Dermis microvascular lymphatic vessel endothelial cell (primary cell): ENCODE data around the gene CACNA2D4. TPM values are rescaled to one million over a fixed set of nuclear protein-coding genes. Genes with fewer than 3 reads are reported as not detected.
A peak's percentile ranks its signal among the peaks of the same experiment; 100 is the strongest.

ENCODE experiments used
- DNase-seq, 2 donors: peaks; one replicate each; pipeline versions ENCODE4 v3.0.0 to v3.0.0-alpha.2; 2010; ENCODE audit warnings: low read depth in 2 of 2
- total RNA-seq: library from RNA; depleted of rRNA; stranded (reverse); fragments of >200 nt; gene quantifications from 2 replicates; pipeline ENCODE4 v1.2.1, GENCODE V29; 2014

CACNA2D4 gene
- total RNA-seq, 1 donor from 2014 or later, result 0.26 TPM

DNA sequence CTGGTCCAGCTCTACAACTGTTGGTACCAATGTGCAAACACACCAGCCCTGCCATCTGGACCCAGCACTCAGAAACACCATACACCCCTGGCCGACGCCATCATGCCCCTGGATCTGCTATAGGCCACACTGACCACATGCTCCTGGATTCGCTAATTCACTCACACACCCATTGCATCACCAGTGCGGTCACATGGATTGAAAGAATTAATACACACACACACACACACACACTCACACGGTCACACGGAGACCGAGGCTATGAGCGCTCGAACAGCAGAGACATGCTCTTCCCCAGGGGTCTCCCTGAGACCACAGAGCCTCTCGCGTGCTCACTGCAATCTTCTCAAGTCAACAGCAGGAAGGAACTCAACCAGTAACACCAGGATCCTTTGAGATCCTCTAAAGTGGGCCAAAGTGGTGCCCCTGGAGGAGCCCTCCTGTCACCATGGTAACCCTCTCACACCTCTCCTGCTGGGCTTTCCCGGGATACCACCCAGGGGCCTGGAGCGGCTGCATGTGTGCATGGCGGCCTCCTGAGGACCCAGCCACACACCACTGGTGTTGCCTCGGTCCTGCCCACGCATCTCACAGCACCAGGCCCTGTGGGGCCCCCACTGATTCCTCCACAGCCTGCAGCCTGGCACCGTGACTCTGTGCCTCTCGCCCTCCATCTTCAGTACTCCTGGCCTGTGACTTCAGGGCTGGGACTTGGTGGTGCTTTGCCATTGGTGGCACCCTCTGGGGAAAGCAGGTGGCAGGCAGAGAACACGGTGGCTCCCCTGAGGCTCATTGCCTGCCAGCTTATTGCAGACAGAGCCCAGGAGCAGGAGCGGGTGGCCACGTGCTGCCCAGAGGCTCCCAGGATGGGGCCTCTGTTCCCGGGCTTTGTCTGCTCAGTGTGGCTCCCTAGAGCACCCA lies 83.0 kb downstream of the CACNA2D4 start:
- DNase-seq, result no peak

DNA sequence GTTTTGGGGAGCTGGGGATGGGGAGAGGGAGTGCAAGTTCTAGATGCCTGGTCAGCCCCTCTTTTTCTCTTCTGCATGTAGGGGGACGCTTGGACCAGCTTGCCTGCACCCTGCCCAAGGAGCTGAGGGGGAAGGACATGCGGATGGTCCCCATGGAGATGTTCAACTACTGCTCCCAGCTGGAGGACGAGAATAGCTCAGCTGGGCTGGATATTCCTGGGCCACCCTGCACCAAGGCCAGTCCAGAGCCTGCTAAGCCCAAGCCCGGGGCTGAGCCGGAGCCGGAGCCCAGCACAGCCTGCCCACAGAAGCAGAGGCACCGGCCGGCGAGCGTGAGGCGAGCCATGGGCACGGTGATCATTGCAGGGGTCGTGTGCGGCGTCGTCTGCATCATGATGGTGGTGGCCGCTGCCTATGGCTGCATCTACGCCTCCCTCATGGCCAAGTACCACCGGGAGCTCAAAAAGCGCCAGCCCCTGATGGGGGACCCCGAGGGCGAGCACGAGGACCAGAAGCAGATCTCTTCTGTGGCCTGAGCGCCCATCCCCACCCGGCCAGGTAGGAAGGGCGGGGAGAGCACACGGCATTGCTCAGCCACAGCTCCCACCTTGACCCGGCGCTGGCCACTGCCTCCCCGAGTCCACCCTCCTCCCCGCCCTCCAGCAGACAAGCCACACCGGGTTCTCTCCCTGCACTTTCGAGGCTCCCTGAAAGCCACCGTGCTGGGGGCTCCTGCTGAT lies 84.1 kb downstream of the CACNA2D4 start:
- DNase-seq, result no peak

DNA sequence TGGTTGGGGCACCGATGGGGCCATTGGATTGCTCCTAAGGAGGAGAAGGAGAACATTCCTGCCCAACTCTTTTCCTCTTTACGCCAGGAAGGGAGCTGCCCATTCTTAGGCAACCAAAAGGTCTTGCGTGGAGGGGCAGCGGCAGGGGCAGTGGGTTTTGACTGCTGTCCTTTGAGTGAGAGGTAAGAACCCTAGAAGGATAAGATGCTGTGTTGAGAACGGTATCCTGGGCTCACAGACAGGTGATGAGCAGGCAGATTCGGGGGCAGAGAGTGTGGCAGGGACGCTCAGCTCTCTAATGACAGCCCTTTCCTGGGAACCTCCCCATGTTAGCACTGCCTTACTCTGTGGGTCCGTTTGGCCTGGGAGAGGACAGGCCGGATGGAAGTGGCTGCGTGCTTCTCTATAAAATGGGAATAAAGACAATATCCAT lies 84.8 kb downstream of the CACNA2D4 start:
- no peak for DNase-seq

DNA sequence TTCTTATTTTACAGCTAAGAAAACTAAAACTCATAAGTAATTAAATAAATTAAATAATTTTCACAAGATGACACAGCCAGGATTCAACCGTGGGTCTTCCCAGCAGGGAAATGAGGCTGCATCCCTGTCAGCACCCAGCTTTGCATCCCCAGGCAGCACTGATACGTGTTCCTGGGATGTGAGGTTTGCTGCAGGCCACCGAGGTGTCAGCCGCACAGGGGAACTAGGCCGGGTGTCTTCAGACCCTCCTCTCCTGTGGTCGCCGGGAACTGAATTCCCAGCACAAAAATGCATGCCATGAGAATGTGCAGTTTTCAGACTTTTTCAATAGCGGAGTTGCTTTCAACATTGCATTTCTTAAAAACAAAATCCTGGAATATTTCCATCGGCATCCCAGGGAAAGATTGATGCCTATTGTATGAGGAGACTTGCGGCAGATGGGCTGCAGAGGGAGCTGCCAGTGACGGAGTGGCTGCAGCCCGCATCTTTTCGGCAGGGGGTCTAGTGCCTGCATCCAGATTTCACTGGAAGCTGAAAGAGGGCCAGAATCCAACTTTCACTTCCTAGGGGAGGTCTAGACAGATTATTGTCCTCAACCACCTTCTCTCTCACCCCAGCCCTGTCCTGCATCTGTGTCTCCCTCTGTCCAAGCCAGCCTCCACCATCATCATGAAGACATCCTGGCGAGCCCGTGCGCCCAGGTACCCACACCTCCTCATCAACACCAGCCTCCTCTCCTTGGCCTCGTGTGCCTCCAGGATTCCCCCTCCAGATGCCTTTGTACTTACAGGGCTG lies 85.5 kb downstream of the CACNA2D4 start:
- no peak for DNase-seq

DNA sequence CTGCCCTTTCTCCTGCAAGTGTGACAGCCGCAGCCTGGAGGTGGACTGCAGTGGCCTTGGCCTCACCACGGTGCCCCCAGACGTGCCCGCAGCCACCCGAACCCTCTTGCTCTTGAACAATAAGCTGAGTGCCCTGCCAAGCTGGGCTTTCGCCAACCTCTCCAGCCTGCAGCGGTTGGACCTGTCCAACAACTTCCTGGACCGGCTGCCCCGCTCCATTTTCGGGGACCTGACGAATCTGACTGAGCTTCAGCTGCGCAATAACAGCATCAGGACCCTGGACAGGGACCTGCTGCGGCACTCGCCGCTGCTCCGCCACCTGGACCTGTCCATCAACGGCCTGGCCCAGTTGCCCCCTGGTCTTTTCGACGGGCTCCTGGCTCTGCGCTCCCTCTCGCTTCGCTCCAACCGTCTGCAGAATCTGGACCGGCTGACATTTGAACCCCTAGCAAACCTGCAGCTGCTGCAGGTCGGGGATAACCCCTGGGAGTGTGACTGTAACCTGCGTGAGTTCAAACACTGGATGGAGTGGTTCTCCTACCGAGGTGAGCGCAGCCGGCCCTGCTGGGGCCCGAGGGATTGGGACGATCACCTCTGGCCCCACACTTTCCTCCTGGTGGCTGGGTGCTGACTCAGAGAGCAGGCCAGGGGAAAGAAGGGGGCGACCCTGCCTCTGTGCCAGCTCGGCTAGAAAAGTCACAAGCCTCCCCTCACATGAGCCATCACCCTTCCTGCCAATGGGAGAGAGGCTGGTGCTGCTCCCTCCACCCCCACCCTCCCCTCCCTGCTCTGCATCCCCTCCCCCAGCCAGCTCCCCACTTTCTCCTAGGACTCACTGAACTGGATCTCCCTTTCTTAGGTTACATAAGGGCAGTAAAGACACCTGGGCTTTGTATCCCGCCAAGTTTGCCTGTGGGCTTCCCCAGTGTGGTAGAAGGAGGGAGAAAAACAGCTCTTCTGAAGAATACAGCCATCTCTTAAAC lies 87.2 kb downstream of the CACNA2D4 start:
- peak; percentile 42 to 72 for DNase-seq

DNA sequence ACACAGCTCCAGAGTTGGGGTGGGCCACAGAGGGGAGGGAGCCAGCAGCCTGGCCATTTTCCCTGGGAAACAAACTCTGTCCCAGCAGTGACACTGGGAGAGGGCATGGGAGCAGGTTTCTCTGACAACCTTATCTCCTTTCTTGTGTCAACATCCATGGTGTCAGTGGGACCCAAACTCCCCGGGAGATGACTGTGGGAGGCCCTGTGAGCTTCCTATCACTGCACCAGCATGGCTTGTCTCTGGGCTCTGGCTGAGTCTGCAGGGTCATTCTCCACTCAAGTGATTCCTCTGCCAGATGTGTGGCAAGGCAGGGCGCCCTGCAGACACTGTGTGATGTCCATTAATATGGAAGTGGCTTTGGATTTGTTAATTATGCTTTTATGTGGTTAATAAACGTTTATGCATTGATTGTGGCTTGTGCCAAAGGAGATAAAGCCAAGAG lies 88.0 kb downstream of the CACNA2D4 start:
- no peak for DNase-seq

DNA sequence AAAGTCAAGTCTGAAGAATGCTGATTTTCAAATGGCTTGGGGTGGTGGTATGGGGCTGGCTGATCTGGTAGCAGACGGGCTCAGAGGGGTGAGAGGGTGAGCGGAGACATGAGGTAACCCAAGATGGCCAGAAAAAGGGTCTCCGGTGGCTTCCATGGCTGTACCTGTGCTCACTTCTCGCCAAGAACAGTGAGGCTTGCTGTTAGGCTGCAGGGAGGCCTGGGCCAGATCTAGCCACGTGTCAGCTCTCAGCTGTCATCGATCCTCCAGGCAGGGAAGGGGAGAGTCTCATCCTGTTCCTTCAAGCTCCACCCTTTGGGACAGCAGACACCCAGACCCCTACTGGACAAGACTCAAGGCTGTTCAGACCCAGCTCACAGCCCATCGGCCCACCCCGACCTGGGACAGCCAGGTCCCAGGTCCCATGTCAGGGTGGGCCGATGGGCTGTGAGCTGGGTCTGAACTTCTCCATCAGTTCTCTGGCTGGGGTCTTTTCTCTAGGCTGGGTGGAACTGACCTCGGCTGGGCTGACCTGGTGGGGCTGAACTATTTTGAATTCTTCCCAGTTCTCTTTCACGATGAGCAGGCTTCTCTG lies 89.0 kb downstream of the CACNA2D4 start:
- no peak for DNase-seq

DNA sequence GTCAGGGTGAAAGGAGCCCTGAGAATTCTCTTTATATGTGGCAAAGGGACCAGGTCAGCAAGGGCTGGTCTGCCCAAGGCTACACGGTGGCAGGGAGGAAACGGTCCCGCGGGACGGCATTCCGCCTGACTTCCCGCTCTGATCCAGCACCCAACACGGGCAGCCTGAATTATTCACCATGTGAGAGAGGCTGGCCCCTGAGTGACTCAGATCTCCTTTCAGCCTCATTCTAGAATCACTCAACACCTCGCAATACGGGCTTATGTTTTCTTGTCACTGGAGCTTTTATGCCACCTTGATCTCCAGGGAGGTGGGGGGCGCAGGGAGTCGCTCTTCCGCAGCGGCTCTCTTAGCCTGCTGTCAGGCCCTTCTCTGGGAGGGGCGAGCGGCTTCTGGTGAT lies 89.6 kb downstream of the CACNA2D4 start:
- no peak for DNase-seq

DNA sequence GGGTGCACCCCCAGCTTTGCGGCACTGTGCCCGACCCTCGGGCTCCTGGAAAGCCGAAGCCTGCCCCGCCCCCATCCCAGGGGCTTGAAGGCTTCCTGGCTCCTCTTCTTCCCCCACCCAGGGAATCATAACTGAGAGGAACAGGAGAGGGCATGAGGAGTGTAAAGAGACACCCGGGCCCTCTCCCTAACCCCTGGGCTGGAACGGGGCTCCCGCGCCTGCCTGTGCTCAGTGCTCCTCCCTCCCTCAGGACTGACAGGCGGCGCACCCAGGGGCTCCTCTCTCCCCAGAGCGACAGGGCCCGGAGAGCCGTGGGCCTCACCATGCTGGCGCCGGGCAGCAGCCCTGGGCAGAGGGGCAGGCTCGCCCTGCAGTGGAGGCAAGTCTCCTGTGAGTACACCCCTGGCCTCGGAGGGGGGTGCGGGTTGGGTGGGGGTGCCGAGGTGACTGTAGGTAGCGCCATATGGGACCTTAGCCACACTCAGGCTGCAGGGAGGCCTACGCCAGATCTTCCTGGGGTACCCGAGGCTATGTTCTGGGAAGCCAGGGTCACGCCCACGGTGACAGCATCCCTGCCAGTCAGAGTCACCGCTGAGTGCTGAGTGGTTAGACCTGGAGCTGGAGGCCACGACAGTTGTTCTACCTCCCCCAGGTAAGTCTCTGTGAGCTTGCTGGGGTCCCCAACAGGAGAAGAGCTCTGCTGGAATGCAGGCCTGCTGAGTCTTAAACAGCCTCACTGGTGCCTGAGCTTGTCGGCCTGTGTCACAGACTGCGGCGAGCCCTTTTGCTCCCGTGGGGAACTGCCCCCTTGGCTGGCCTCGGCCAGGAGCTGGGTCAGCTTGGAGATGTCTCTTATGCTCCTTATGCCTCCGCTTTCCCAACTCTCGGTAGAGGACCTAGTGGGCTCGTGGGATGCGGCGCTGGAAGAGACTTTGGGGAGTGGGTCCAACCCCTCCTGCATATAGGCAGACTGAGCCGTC lies 90.3 kb downstream of the CACNA2D4 start:
- no peak for DNase-seq

DNA sequence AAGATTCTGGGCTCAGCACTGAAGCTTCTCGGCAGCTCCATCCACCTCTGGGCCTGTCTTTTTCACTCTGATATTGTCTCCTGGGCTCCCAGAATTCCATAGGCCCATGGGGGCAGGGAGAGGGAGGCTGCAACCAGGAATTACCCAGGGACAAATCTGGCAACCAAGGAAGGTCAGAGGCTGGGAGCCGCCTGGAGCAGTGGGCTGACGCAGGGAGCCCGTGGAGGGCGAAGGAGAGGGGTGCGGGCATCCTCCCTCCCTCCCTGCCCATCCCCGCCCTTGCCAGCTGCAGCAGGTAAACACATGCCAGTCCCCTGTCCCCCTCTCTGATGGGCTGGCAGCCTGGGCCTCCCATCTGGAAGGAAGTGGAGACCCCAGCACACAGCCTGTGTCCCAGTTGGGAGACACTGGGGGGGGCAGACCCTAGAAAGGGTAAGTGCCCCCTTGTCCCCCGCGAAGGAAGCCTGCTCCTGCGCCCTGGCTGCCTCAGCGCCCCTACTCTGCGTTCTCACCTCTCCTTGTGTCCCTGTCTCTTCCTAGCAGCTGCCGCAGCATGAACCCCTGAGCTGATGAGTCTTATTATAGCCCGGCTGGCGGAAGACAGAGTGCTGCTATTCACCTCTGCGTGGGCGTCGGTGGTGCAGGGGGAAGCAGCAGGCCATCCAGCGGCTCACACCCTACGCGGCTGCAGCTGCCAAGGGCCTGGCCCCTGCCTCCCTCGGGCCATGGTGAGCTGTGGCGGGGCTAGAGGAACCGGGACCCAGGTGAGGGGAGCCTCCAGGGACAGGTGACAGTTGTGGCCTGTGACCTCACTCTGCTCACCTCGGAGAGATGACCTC lies 91.4 kb downstream of the CACNA2D4 start:
- no peak for DNase-seq

DNA sequence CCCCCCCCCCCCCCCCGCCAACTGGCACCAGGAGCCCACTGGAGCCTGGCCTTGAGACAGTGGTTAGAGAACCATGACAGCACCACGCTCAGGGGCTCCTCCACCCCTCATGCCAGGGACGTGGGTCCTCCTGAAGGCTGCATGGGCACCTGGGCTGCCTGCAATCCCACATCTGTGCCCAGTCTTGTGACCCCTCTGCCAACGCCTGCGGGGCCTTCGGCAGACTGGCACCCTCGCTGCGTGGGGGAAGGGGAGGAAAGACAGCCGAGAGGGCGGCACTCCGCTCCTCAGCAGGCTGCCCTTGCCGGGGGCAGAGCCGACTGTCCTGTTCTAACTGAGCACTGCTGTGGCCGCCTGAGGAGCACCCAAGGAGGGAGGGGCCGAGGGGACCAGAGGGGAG lies 92.1 kb downstream of the CACNA2D4 start:
- DNase-seq, result no peak

DNA sequence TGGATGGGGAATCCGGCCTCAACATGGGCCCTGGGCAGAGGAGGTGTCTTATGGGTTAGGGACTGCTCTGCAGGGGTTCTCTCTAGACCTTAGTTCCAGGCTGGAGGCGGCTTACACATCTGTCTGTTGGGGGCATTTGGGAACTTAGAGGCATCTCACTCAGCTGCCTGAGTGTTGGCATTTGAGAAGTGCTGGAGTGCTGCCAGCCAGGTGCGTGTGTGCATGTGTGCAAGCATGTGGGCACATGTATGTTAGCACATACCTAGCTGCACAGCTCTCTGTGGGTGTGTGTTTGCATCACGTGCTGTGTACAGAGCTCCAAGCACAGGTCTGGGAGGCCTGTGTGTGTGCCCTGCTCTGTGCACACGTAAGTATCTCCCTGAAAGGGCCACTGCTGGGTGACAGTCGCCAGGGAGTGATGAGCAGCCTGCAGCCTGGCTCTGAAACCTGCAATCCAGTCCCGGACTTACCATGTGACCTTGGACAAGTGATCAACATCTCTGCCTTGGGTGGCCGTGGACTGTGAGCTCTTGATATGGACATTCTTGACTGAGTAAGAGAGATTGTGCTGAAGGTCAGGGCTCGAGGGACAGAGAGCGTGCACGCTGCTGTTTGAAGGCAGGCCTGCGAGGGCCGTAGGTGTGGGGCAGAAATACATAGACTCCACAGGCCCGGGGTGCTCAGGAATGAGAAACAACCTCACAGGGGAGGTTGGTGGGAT lies 92.9 kb downstream of the CACNA2D4 start:
- DNase-seq, result no peak

DNA sequence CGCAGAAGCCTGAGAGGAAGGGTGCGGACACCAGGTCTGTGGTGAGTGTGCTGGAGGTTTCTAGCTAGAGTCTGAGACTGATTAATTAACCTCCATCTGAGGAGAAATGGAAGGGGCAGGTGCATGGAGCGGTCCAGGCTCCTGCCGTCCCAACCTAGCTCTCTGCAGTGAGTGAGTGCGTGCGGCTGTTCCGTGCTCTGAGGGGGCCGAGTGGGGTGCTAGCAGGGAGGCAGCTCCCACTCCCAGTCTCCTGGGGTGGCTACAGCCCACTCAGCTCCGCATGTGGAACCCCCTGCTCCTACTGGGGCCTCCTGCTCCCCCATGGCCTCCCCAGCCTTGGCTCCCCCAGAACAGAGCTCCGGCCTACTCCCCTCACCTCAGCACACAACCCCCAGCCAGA lies 95.2 kb downstream of the CACNA2D4 start:
- no peak for DNase-seq

DNA sequence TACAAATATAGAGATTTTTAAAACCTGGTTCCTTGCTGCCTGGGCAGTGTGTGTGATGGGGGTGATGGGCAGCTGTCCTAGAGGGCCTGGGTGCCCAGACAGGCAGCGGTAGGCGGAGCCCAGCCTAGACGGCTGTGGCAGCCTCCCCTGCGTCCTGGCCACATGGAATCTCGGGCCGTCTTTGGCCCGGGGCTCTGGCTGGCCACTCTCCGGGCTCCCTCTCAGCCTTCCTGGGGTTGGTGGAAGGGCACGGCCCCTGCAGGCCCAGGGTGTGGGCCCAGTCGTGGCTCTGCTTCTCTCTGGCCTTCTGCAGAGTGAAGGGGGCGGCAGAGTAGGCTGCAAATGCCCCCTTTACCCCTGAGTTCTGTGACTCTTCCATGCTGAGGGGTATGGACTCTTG lies 95.8 kb downstream of the CACNA2D4 start:
- no peak for DNase-seq

DNA sequence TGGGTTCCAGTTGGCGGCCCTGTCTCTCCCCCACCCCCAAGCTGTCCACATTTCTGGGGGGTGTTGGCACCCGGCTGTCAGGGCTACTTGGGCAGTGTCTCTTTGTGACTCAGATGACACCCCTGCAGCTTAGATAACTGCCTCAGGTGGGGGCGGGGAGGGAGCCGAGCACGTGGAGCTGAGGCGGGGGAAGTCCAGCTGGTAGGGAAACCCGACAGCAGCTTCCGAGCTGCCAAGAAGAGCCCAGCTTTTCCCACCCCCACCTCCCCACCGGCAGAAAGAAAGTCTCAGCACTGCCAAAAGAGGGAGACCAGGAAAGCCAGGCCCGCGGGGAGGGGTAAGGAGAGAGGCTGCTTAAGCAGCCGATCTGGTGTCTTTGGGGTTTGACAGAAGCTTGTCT lies 96.6 kb downstream of the CACNA2D4 start:
- no peak for DNase-seq

DNA sequence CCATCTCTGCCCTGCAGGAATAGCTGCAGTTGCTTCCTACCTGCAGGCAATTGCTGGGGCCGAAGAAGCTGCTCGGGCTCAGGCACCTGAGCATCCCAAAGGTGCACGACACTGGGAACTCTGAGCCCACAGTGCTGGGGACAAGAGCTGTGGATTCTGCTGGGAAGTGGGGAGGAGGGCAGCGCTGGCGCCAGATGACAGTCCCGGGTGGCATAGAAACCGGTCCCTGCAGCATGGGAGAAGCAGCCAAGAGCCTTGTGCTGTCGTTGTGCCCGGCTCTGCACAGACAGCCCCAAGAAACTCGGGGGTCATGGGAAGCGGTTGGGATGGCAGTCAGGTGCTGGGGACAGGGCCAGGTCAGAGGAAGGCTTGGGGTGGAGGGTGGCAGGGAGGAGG lies 97.6 kb downstream of the CACNA2D4 start:
- no peak for DNase-seq

DNA sequence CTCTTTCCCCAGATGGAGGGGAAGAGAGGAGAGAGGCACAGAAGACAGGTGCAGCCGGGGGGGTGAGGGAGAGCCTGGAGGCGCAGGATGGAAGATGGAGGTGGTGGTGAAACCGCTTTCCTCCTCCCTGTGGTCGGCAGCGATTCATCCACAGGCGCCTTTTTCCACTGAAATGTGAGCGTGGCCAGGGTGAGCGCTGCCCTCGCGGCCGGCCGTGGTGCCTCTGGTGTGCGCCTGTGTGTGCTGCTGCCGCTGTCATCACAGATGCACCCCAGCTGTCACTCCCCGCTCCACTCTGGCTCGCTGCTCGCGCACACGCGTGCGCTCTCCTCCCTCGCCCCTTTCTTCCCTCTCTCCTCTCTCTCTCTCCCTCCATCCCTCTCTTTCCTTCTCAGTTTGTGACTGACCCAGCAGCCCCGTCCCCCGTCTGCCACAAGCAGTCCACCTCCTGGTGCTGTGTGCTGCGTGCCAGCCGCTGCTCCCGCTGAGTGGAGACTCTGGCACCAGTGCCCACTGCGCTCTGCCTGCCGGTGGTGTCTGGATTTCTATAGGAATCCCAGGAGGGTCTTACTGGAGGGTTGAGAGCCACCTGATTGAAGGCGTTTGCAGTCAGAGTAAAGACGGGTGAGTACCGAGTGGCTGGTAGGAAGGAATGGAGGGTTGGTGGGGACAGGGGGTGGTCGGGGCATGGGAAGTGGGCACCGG lies 98.1 kb downstream of the CACNA2D4 start, which contains the start of gene LRTM2:
TSS of gene LRTM2 (plus strand) at position 375 of the 705 bp plus-strand sequence. CDS start 7,584 bp downstream, outside the sequence.
- DNase-seq, result no peak
